Esophagus squamous epithelium (tissue), 4 donors: Measurements from ENCODE around the gene TMEM131.

Source experiments
- POLR2A ChIP-seq, 4 donors: fragments of 450-650 bp; IDR thresholded peaks; one replicate each; pipeline ENCODE4 v1.6.1; 2017; ENCODE audit warnings: antibody characterized with exemption in 4 of 4, mild to moderate bottlenecking in 4 of 4, moderate library complexity in 3 of 4
- TF ChIP-seq, protein P1 (sequence below), 6 experiments: fragments of 450-650 bp in 4 of 6; fragments of 200-600 bp in 2 of 6; sonication (generic) in 2 of 6; IDR thresholded peaks; one replicate each; pipeline ENCODE4 v1.5.1; 2016 to 2019; ENCODE audit warnings: antibody characterized with exemption in 6 of 6, mild to moderate bottlenecking in 4 of 6, moderate library complexity in 4 of 6

DNA sequence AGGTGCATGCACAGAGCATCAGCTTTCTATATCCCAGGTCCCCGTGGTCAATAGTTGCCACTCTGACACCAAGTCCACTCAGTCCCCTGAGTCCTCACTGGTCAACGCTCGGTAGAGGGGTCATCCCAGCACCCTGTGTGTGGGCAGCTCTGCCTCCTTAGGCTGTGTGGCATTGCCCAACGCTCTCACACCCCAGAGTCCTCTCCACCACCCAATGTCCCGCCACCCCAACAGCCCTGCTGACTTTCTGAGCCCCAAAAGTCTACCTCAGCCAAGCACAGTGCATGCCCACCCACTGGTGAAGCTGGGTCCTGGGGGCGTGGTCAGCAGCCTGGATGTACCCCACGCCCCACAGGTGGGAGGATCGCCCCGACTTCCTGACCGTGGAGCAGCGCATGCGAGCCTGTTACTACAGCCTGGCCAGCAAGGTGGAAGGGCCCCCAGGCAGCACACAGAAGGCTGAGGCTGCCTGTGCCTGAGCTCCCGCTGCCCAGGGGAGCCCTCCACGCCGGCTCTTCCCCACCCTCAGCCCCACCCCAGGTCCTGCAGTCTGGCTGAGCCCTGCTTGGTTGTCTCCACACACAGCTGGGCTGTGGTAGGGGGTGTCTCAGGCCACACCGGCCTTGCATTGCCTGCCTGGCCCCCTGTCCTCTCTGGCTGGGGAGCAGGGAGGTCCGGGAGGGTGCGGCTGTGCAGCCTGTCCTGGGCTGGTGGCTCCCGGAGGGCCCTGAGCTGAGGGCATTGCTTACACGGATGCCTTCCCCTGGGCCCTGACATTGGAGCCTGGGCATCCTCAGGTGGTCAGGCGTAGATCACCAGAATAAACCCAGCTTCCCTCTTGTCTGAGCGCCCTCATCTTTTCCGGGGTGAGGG lies 256.5 kb downstream of the TMEM131 start:
- TF ChIP-seq, protein P1, sequence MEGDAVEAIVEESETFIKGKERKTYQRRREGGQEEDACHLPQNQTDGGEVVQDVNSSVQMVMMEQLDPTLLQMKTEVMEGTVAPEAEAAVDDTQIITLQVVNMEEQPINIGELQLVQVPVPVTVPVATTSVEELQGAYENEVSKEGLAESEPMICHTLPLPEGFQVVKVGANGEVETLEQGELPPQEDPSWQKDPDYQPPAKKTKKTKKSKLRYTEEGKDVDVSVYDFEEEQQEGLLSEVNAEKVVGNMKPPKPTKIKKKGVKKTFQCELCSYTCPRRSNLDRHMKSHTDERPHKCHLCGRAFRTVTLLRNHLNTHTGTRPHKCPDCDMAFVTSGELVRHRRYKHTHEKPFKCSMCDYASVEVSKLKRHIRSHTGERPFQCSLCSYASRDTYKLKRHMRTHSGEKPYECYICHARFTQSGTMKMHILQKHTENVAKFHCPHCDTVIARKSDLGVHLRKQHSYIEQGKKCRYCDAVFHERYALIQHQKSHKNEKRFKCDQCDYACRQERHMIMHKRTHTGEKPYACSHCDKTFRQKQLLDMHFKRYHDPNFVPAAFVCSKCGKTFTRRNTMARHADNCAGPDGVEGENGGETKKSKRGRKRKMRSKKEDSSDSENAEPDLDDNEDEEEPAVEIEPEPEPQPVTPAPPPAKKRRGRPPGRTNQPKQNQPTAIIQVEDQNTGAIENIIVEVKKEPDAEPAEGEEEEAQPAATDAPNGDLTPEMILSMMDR (IDR thresholded peaks at IDR 0.05): no peak
- TF ChIP-seq POLR2A (IDR thresholded peaks at IDR 0.05): no peak
